GM21825 (cell line): Measurements from ENCODE around the gene IVL.

Experiments
- ATAC-seq: cut with Tn5 transposase; IDR thresholded peaks from one replicate; pipeline ENCODE4 v1.9.1; 2021; ENCODE audit warnings: mild to moderate bottlenecking, moderate library complexity; ENCODE audit not compliant: unreplicated experiment

IVL gene

DNA sequence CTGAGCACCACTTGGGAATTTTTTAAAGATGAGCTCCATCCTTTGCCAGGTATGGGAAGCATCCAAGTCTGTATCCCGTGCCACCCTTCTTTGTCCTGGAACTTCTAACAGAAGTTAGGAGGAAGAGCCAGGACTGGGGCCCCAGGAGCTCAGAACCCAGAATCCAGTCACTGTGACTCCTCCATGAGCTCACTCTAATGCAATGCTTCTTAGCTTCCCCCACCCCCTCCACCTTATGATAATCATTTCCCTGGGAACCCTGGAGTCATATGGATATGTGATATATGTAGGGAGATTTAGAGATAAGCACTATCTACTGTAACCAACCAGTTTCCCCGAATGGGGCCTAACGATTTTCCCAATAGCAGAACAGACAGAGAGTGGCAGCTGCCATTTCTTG is 37.9 kb downstream of the IVL start:
- no peak for ATAC-seq

DNA sequence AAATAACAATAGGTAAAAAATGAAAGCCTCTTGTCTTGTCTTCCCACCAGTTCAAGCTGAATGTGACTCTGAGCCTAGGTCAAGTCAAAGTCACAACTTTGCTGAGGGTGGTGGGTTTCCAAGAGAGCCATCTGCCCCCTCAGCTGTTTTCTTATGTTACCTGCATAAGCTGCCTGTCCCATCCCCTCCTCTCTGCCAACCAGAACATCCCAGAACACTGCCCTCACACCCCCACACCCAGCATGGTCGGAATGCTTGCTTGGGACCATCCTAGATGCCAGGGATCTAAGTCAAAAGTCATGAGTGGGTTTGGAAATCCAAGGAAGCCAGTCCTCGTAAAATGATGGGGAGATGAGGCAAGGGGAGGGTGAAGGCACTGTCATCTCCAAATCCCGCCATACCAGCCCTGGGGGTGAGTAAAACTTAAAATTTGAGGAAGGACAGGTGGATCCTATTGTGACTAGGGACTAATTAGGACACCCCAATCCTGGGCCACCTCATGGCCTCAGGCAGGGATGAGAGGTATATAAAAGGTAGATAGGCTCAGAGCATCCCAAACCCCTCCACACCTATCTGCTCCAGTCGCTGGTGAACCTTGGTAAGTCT is 38.4 kb downstream of the IVL start, which contains the start of gene SPRR5:
Gene SPRR5, plus strand, starts transcription at position 556 of the 606 bp plus-strand sequence. CDS start 1,349 bp downstream, outside the sequence.
- no peak for ATAC-seq

- ATAC-seq: no peak
Observed at GRCh38 chr1:152951711-152952110, 43.4 kb downstream of the IVL start.

DNA sequence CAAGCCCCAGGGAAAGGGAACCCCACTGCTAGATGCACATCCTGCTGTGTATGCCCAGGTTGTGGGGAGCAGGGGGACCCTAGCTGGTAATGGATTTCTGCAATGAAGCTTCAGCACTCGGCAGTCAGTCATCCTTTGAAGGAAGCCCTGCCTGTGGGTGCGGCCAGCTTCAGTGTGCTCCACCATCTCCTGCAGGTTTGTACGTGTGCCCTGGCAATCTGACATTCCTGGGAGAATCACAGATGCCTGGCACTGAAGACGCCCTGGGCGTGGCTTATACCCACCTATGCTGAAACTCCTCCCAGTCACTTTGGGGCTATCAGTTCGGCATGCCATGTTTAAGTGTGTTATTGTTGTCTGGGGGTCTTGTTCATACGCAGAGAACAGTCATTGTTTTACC is 45.4 kb downstream of the IVL start:
- no peak for ATAC-seq

GRCh38 chr1:152954436-152954835 is 46.1 kb downstream of the IVL start:
- ATAC-seq: no peak

DNA sequence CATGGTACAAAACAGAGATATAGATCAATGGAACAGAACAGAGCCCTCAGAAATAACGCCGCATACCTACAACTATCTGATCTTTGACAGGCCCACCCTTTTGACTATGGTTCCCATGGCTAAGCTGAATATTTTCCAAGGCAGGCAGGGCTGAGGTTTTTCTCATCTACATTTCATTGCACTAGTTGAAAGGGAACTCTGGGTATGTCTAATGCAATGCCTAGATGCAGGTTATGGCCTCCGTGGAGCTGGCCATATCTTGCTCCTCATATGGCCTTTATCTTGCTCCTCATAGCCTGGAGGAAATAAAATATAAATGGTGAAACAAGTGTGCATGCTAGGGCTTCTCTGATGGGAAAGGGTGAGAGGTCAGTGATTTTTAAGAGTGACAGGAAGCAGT is 49.2 kb downstream of the IVL start:
- ATAC-seq: no peak

GRCh38 chr1:152959273-152959672 is 50.9 kb downstream of the IVL start:
- no peak for ATAC-seq

GRCh38 chr1:152959801-152960451 is 51.6 kb downstream of the IVL start:
- ATAC-seq: no peak

GRCh38 chr1:152960452-152961044 is 52.2 kb downstream of the IVL start:
- no peak for ATAC-seq
